ENCODE data around the gene SEC23B. TPM values are rescaled to one million over a fixed set of nuclear protein-coding genes. Genes with fewer than 3 reads are reported as not detected.
A peak's percentile ranks its signal among the peaks of the same experiment; 100 is the strongest.

The SEC23B gene
- total RNA-seq, 1 donor from 2014 or later = 42.1 TPM

DNA sequence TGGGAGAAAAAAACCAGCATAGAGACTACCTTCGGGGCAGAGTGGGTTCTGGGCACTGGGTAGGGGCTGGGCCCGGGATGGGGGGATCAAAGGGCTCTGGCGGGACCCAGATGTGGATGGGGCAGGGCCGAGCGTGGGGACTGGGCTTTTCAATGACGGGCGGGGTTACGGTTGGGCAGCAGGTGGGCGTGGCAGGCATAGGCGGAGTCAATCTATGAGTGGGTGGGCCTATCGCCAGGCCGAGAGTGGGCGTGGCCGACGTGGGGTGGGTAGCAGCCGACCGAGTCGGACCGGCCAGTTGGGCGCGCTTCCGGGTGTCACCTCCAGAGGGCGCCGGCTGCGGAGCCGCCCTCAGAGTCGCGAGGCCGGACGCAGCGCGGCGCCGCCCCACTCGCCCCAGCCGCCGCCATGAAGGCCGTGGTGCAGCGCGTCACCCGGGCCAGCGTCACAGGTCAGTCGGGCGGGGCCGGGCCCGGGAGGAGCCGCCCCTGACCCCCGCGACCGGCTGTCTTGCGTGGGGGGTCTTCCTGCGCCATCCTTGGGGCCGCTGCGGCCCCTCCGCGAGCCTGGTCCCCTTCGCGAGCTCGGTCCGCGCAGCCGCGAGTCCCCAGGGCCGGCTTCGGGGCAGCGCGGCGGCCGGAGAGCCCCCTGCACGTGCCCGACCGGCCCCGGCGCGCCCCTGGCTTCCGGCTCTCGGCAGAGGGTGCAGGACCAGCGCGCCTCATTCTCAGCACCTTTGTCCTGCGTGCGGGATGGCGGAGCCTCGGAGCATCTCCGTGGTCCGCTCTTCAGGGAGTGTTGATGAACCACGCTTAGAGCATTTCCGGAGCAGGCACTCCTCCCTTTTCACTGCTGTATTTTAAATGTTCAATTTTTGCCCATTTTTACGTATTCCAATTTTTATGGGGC, 80.2 kb downstream of the SEC23B start, which contains the start of gene DTD1:
TSS of gene DTD1 (plus strand) at position 390 of the 909 bp plus-strand sequence. CDS start at position 409, 19 bp downstream.
- DNase-seq (ENCODE audit: low read depth in 2 of 2) = peak; percentile 89 to 92

- DNase-seq (ENCODE audit: low read depth in 2 of 2) = no peak
Measured at GRCh38 chr20:18588574-18588933, 80.8 kb downstream of the SEC23B start.

GRCh38 chr20:18589941-18590674, 82.4 kb downstream of the SEC23B start:
- peak in 1 of 2 donors; percentile 3 for DNase-seq (ENCODE audit: low read depth in 2 of 2)

GRCh38 chr20:18596270-18596669, 88.5 kb downstream of the SEC23B start:
- DNase-seq (ENCODE audit: low read depth in 2 of 2) = no peak

GRCh38 chr20:18609741-18610140, 102.0 kb downstream of the SEC23B start:
- no peak for DNase-seq (ENCODE audit: low read depth in 2 of 2)

Other genes starting within 250 kb of the SEC23B start
- gene ZNF133, start 219.4 kb upstream of the SEC23B start, total RNA-seq = 10.7 and 15.1 TPM in 2 replicates
- 0.40 and 0.44 TPM in 2 replicates for gene DZANK1, start 40.9 kb upstream of the SEC23B start, total RNA-seq
- 13.3 and 13.5 TPM in 2 replicates for gene POLR3F, start 40.5 kb upstream of the SEC23B start, total RNA-seq
- gene RBBP9, start 10.7 kb upstream of the SEC23B start, total RNA-seq = 8.3 TPM in 2 replicates
- gene SMIM26, start 59.5 kb downstream of the SEC23B start, total RNA-seq = 51.9 and 82.3 TPM in 2 replicates
- gene DTD1, start 80.1 kb downstream of the SEC23B start, total RNA-seq = 35.5 and 51.2 TPM in 2 replicates

Data from lung microvascular endothelial cell (primary cell).